ENCODE measurements around the gene PLCB3. TPM values are rescaled to one million over a fixed set of nuclear protein-coding genes. Genes with fewer than 3 reads are reported as not detected.

Gene PLCB3
- total and polyA plus RNA-seq, 2 of the 13 experiments (the other 11 are each of a cell fraction or from before 2014, with no cell fraction given): 7.5 to 13.8 TPM

DNA sequence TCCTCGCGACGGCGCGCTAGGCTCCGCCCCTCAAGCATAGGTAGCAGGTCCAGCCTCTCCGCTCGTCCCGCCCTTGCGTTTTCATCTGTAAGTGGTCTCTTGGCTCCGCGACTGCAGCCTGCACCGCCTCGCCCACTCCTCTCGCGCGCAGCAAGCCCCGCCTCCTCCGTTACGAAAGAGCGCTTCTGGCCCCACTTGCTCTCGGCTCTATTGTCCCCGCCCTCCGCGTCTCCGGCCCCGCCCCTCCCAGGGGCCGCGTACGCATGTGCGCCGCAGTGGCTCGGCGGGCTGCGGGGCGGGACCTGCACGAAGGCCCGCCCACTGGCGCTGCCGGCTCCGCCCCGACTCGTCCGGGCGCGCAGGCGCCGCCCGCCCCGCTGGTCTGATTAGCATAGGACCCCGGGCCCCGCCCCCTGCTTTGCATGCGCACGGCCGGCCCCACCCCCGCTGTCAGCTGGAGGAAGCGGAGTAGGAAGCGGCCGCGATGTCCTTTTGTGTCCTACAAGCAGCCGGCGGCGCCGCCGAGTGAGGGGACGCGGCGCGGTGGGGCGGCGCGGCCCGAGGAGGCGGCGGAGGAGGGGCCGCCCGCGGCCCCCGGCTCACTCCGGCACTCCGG lies 53.9 kb downstream of the PLCB3 start, which contains the start of gene ESRRA (continued):
- TF ChIP-seq, protein P1, sequence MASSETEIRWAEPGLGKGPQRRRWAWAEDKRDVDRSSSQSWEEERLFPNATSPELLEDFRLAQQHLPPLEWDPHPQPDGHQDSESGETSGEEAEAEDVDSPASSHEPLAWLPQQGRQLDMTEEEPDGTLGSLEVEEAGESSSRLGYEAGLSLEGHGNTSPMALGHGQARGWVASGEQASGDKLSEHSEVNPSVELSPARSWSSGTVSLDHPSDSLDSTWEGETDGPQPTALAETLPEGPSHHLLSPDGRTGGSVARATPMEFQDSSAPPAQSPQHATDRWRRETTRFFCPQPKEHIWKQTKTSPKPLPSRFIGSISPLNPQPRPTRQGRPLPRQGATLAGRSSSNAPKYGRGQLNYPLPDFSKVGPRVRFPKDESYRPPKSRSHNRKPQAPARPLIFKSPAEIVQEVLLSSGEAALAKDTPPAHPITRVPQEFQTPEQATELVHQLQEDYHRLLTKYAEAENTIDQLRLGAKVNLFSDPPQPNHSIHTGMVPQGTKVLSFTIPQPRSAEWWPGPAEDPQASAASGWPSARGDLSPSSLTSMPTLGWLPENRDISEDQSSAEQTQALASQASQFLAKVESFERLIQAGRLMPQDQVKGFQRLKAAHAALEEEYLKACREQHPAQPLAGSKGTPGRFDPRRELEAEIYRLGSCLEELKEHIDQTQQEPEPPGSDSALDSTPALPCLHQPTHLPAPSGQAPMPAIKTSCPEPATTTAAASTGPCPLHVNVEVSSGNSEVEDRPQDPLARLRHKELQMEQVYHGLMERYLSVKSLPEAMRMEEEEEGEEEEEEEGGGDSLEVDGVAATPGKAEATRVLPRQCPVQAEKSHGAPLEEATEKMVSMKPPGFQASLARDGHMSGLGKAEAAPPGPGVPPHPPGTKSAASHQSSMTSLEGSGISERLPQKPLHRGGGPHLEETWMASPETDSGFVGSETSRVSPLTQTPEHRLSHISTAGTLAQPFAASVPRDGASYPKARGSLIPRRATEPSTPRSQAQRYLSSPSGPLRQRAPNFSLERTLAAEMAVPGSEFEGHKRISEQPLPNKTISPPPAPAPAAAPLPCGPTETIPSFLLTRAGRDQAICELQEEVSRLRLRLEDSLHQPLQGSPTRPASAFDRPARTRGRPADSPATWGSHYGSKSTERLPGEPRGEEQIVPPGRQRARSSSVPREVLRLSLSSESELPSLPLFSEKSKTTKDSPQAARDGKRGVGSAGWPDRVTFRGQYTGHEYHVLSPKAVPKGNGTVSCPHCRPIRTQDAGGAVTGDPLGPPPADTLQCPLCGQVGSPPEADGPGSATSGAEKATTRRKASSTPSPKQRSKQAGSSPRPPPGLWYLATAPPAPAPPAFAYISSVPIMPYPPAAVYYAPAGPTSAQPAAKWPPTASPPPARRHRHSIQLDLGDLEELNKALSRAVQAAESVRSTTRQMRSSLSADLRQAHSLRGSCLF (CRISPR knock-in tag; IDR thresholded peaks at IDR 0.05; ENCODE audit: borderline replicate concordance): no peak
- TF ChIP-seq, protein P2, sequence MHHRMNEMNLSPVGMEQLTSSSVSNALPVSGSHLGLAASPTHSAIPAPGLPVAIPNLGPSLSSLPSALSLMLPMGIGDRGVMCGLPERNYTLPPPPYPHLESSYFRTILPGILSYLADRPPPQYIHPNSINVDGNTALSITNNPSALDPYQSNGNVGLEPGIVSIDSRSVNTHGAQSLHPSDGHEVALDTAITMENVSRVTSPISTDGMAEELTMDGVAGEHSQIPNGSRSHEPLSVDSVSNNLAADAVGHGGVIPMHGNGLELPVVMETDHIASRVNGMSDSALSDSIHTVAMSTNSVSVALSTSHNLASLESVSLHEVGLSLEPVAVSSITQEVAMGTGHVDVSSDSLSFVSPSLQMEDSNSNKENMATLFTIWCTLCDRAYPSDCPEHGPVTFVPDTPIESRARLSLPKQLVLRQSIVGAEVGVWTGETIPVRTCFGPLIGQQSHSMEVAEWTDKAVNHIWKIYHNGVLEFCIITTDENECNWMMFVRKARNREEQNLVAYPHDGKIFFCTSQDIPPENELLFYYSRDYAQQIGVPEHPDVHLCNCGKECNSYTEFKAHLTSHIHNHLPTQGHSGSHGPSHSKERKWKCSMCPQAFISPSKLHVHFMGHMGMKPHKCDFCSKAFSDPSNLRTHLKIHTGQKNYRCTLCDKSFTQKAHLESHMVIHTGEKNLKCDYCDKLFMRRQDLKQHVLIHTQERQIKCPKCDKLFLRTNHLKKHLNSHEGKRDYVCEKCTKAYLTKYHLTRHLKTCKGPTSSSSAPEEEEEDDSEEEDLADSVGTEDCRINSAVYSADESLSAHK (CRISPR knock-in tag; IDR thresholded peaks at IDR 0.05; ENCODE audit: borderline replicate concordance): no peak
- TF ChIP-seq NR3C1 (CRISPR knock-in tag; IDR thresholded peaks at IDR 0.05): no peak
- TF ChIP-seq, protein P3, sequence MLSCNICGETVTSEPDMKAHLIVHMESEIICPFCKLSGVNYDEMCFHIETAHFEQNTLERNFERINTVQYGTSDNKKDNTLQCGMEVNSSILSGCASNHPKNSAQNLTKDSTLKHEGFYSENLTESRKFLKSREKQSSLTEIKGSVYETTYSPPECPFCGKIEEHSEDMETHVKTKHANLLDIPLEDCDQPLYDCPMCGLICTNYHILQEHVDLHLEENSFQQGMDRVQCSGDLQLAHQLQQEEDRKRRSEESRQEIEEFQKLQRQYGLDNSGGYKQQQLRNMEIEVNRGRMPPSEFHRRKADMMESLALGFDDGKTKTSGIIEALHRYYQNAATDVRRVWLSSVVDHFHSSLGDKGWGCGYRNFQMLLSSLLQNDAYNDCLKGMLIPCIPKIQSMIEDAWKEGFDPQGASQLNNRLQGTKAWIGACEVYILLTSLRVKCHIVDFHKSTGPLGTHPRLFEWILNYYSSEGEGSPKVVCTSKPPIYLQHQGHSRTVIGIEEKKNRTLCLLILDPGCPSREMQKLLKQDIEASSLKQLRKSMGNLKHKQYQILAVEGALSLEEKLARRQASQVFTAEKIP (CRISPR knock-in tag; IDR thresholded peaks at IDR 0.05; ENCODE audit: borderline replicate concordance): no peak
- TF ChIP-seq ZNF235 (CRISPR knock-in tag; IDR thresholded peaks at IDR 0.05; ENCODE audit: borderline replicate concordance): no peak
- no peak for TF ChIP-seq GABPA (IDR thresholded peaks at IDR 0.05; ENCODE audit: low read depth, low read length)
- peak; percentile 49; the same call in 1 of the 2 replicates for TF ChIP-seq GABPA (CRISPR knock-in tag; IDR thresholded peaks at IDR 0.05; ENCODE audit: low read depth)
- TF ChIP-seq SUZ12 (IDR thresholded peaks at IDR 0.05; ENCODE audit: low read depth, low read length): no peak
- TF ChIP-seq NR2C2 (CRISPR knock-in tag; IDR thresholded peaks at IDR 0.05; ENCODE audit: borderline replicate concordance): no peak
- TF ChIP-seq PHF8 (CRISPR knock-in tag; IDR thresholded peaks at IDR 0.05): no peak
- TF ChIP-seq SAP130 (CRISPR knock-in tag; IDR thresholded peaks at IDR 0.05; ENCODE audit: low read depth): peak; percentile 91
- TF ChIP-seq, protein P4, sequence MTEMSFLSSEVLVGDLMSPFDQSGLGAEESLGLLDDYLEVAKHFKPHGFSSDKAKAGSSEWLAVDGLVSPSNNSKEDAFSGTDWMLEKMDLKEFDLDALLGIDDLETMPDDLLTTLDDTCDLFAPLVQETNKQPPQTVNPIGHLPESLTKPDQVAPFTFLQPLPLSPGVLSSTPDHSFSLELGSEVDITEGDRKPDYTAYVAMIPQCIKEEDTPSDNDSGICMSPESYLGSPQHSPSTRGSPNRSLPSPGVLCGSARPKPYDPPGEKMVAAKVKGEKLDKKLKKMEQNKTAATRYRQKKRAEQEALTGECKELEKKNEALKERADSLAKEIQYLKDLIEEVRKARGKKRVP (CRISPR knock-in tag; IDR thresholded peaks at IDR 0.05): no peak
- TF ChIP-seq, protein P5, sequence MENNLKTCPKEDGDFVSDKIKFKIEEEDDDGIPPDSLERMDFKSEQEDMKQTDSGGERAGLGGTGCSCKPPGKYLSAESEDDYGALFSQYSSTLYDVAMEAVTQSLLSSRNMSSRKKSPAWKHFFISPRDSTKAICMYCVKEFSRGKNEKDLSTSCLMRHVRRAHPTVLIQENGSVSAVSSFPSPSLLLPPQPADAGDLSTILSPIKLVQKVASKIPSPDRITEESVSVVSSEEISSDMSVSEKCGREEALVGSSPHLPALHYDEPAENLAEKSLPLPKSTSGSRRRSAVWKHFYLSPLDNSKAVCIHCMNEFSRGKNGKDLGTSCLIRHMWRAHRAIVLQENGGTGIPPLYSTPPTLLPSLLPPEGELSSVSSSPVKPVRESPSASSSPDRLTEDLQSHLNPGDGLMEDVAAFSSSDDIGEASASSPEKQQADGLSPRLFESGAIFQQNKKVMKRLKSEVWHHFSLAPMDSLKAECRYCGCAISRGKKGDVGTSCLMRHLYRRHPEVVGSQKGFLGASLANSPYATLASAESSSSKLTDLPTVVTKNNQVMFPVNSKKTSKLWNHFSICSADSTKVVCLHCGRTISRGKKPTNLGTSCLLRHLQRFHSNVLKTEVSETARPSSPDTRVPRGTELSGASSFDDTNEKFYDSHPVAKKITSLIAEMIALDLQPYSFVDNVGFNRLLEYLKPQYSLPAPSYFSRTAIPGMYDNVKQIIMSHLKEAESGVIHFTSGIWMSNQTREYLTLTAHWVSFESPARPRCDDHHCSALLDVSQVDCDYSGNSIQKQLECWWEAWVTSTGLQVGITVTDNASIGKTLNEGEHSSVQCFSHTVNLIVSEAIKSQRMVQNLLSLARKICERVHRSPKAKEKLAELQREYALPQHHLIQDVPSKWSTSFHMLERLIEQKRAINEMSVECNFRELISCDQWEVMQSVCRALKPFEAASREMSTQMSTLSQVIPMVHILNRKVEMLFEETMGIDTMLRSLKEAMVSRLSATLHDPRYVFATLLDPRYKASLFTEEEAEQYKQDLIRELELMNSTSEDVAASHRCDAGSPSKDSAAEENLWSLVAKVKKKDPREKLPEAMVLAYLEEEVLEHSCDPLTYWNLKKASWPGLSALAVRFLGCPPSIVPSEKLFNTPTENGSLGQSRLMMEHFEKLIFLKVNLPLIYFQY (CRISPR knock-in tag; IDR thresholded peaks at IDR 0.05; ENCODE audit: borderline replicate concordance): no peak
- TF ChIP-seq CEBPB (IDR thresholded peaks at IDR 0.05; ENCODE audit: borderline replicate concordance, low read depth, low read length): peak; percentile 85
- no peak for TF ChIP-seq FOXC1 (CRISPR knock-in tag; IDR thresholded peaks at IDR 0.05; ENCODE audit: borderline replicate concordance)
